Endothelial cell of umbilical vein (primary cell): ENCODE results near the gene ATP6V1G3.

Experiments
- CTCF ChIP-seq, 2 donors: IDR thresholded peaks; 1 replicate in 1 of 2; 2 replicates in 1 of 2; pipeline ENCODE4 v1.5.1; 2011; ENCODE audit warnings: low read length in 2 of 2, mild to moderate bottlenecking in 2 of 2, moderate library complexity in 2 of 2, control low read depth in 1 of 2, inconsistent platforms in 1 of 2, low read depth in 1 of 2; ENCODE audit not compliant: insufficient read depth in 1 of 2; ENCODE audit errors: extremely low read depth in 1 of 2
- EZH2 ChIP-seq: IDR thresholded peaks from 2 replicates; pipeline ENCODE4 v1.6.1; 2012; ENCODE audit warnings: borderline replicate concordance, low read depth, mild to moderate bottlenecking, moderate library complexity, low read length, inconsistent platforms; ENCODE audit not compliant: severe bottlenecking
- FOS ChIP-seq: IDR thresholded peaks from 2 replicates; pipeline ENCODE4 v1.6.1; 2011; ENCODE audit warnings: mild to moderate bottlenecking, low read length, moderate library complexity, borderline replicate concordance; ENCODE audit not compliant: insufficient read depth
- JUN ChIP-seq: IDR thresholded peaks from 2 replicates; pipeline ENCODE4 v1.6.1; 2011; ENCODE audit warnings: borderline replicate concordance, low read depth; ENCODE audit not compliant: insufficient read length, insufficient read depth
- MAX ChIP-seq: IDR thresholded peaks from 2 replicates; pipeline ENCODE4 v1.6.1; 2011; ENCODE audit not compliant: insufficient read depth, insufficient read length
- MYC ChIP-seq: IDR thresholded peaks from one replicate; pipeline ENCODE4 v1.6.1; 2011; ENCODE audit warnings: mild to moderate bottlenecking, low read depth, low read length
- POLR2A ChIP-seq: IDR thresholded peaks from 2 replicates; pipeline ENCODE4 v1.6.1; 2012; ENCODE audit warnings: low read depth, mild to moderate bottlenecking, control low read depth, low read length
- POLR2AphosphoS5 ChIP-seq: IDR thresholded peaks from 2 replicates; pipeline ENCODE4 v1.6.1; 2012; ENCODE audit warnings: low read depth, mild to moderate bottlenecking, control low read depth, low read length, moderate library complexity; ENCODE audit not compliant: insufficient read depth

- no peak for TF ChIP-seq EZH2
- no peak for TF ChIP-seq CTCF (IDR thresholded peaks at IDR 0.05; ENCODE audit: extremely low read depth in 1 of 2, insufficient read depth in 1 of 2, low read depth in 1 of 2, low read length in 2 of 2)
- no peak for TF ChIP-seq POLR2A
- no peak for TF ChIP-seq POLR2AphosphoS5
- no peak for TF ChIP-seq MYC
- no peak for TF ChIP-seq MAX
- no peak for TF ChIP-seq FOS
- no peak for TF ChIP-seq JUN
These were observed 35.5 kb upstream of the ATP6V1G3 start for GRCh38 chr1:198575798-198576641.
